ENCODE measurements around the gene IFI30. TPM values are rescaled to one million over a fixed set of nuclear protein-coding genes. Genes with fewer than 3 reads are reported as not detected.

IFI30 gene
- total and polyA plus RNA-seq, 4 donors: 205 to 1,883 (median 526) TPM

- WGBS, 2 donors: 82 to 91% methylated on average over 9 of the region's 9 CpGs
- Histone ChIP-seq H3K9ac (ENCODE audit: insufficient read depth in 1 of 2, low read length in 2 of 2) (no peak overlapping the region), H3K4me1 (ENCODE audit: control insufficient read depth in 5 of 5, insufficient read depth in 5 of 5, low read length in 5 of 5) (no peaks in the 10 kb centered on the region), H3K27ac (ENCODE audit: low read depth in 1 of 2, low read length in 1 of 2) (no peak overlapping the region), H3K9me3 (ENCODE audit: control insufficient read depth in 4 of 4, insufficient read depth in 3 of 4, low read length in 3 of 4) (no peaks in the 10 kb centered on the region), H3K4me3 (no peak overlapping the region), H3K36me3 (ENCODE audit: control insufficient read depth in 4 of 4, insufficient read depth in 4 of 4, low read length in 4 of 4) (peaks cover 0 to 35% (median 13%) of the 10 kb centered on the region in 4 donors), H3K27me3 (ENCODE audit: control insufficient read depth in 3 of 3, insufficient read depth in 3 of 3, low read length in 2 of 3) (no peaks in the 10 kb centered on the region)
- ATAC-seq (ENCODE audit: insufficient read depth, low FRiP score) (no peak), DNase-seq (no peak)
- no peak for TF ChIP-seq CTCF (IDR thresholded peaks at IDR 0.05; ENCODE audit: control extremely low read depth, extremely low read depth)
These were observed 35.8 kb upstream of the IFI30 start for GRCh38 chr19:18137657-18138339.

- no peak for TF ChIP-seq CTCF (IDR thresholded peaks at IDR 0.05; ENCODE audit: control extremely low read depth, extremely low read depth)
- H3K9ac ChIP-seq (ENCODE audit: insufficient read depth in 1 of 2, low read length in 2 of 2): no peak overlapping the region
- DNase-seq: no peak
- no peaks in the 10 kb centered on the region for H3K27me3 ChIP-seq (ENCODE audit: control insufficient read depth in 3 of 3, insufficient read depth in 3 of 3, low read length in 2 of 3)
- no peaks in the 10 kb centered on the region for H3K9me3 ChIP-seq (ENCODE audit: control insufficient read depth in 4 of 4, insufficient read depth in 3 of 4, low read length in 3 of 4)
- H3K27ac ChIP-seq (ENCODE audit: low read depth in 1 of 2, low read length in 1 of 2): no peak overlapping the region
- H3K4me1 ChIP-seq (ENCODE audit: control insufficient read depth in 5 of 5, insufficient read depth in 5 of 5, low read length in 5 of 5): no peaks in the 10 kb centered on the region
- no peak overlapping the region for H3K4me3 ChIP-seq
- no peak for ATAC-seq (ENCODE audit: insufficient read depth, low FRiP score)
- WGBS, 2 donors: 97% methylated on average over 1 of the region's 1 CpG
- H3K36me3 ChIP-seq (ENCODE audit: control insufficient read depth in 4 of 4, insufficient read depth in 4 of 4, low read length in 4 of 4): peaks cover 0 to 40% (median 23%) of the 10 kb centered on the region in 4 donors
These were observed 33.1 kb upstream of the IFI30 start for GRCh38 chr19:18140473-18140872.

- 96% methylated on average over 6 of the region's 6 CpGs for WGBS, 2 donors
- TF ChIP-seq CTCF (IDR thresholded peaks at IDR 0.05; ENCODE audit: control extremely low read depth, extremely low read depth): no peak
- peaks cover 0 to 44% (median 23%) of the 10 kb centered on the region in 4 donors for H3K36me3 ChIP-seq (ENCODE audit: control insufficient read depth in 4 of 4, insufficient read depth in 4 of 4, low read length in 4 of 4)
- no peak for DNase-seq
- H3K27ac ChIP-seq (ENCODE audit: low read depth in 1 of 2, low read length in 1 of 2): no peak overlapping the region
- no peaks in the 10 kb centered on the region for H3K4me1 ChIP-seq (ENCODE audit: control insufficient read depth in 5 of 5, insufficient read depth in 5 of 5, low read length in 5 of 5)
- H3K9ac ChIP-seq (ENCODE audit: insufficient read depth in 1 of 2, low read length in 2 of 2): no peak overlapping the region
- H3K9me3 ChIP-seq (ENCODE audit: control insufficient read depth in 4 of 4, insufficient read depth in 3 of 4, low read length in 3 of 4): no peaks in the 10 kb centered on the region
- no peak for ATAC-seq (ENCODE audit: insufficient read depth, low FRiP score)
- H3K4me3 ChIP-seq: no peak overlapping the region
- no peaks in the 10 kb centered on the region for H3K27me3 ChIP-seq (ENCODE audit: control insufficient read depth in 3 of 3, insufficient read depth in 3 of 3, low read length in 2 of 3)
These were observed 32.6 kb upstream of the IFI30 start for GRCh38 chr19:18141031-18141430.

GRCh38 chr19:18143902-18144301 lies 29.7 kb upstream of the IFI30 start:
- Histone ChIP-seq H3K9me3 (ENCODE audit: control insufficient read depth in 4 of 4, insufficient read depth in 3 of 4, low read length in 3 of 4) (no peaks in the 10 kb centered on the region), H3K27me3 (ENCODE audit: control insufficient read depth in 3 of 3, insufficient read depth in 3 of 3, low read length in 2 of 3) (no peaks in the 10 kb centered on the region), H3K9ac (ENCODE audit: insufficient read depth in 1 of 2, low read length in 2 of 2) (no peak overlapping the region), H3K27ac (ENCODE audit: low read depth in 1 of 2, low read length in 1 of 2) (no peak overlapping the region), H3K4me3 (no peak overlapping the region), H3K4me1 (ENCODE audit: control insufficient read depth in 5 of 5, insufficient read depth in 5 of 5, low read length in 5 of 5) (no peaks in the 10 kb centered on the region), H3K36me3 (ENCODE audit: control insufficient read depth in 4 of 4, insufficient read depth in 4 of 4, low read length in 4 of 4) (peaks cover 0 to 41% (median 22%) of the 10 kb centered on the region in 4 donors)
- DNase-seq (no peak), ATAC-seq (ENCODE audit: insufficient read depth, low FRiP score) (no peak)
- no peak for TF ChIP-seq CTCF (IDR thresholded peaks at IDR 0.05; ENCODE audit: control extremely low read depth, extremely low read depth)
- WGBS, 2 donors: 93 to 99% methylated on average over 3 of the region's 3 CpGs
